GM19324 (cell line): ENCODE results near the gene SPAG16.

Experiments
- ATAC-seq: cut with Tn5 transposase; IDR thresholded peaks from one replicate; pipeline ENCODE4 v1.9.1; 2021; ENCODE audit warnings: mild to moderate bottlenecking, moderate library complexity; ENCODE audit not compliant: unreplicated experiment, low FRiP score

The SPAG16 gene

GRCh38 chr2:214315324-214315723 is 1031.1 kb downstream of the SPAG16 start:
- no peak for ATAC-seq

GRCh38 chr2:214320211-214320610 is 1035.9 kb downstream of the SPAG16 start:
- ATAC-seq = no peak

- ATAC-seq = no peak
These were observed 1038.4 kb downstream of the SPAG16 start for GRCh38 chr2:214322662-214323061.

- no peak for ATAC-seq
These were observed 1041.1 kb downstream of the SPAG16 start for GRCh38 chr2:214325404-214325803.

GRCh38 chr2:214328941-214329340 is 1044.7 kb downstream of the SPAG16 start:
- ATAC-seq = no peak

- no peak for ATAC-seq
These were observed 1057.4 kb downstream of the SPAG16 start for GRCh38 chr2:214341646-214342045.

- ATAC-seq = no peak
These were observed 1074.2 kb downstream of the SPAG16 start for GRCh38 chr2:214358506-214358905.

GRCh38 chr2:214361116-214361515 is 1076.9 kb downstream of the SPAG16 start:
- ATAC-seq = no peak

- no peak for ATAC-seq
These were observed 1081.3 kb downstream of the SPAG16 start for GRCh38 chr2:214365549-214365948.

GRCh38 chr2:214367171-214367570 is 1082.9 kb downstream of the SPAG16 start:
- no peak for ATAC-seq

GRCh38 chr2:214376618-214377285 is 1092.5 kb downstream of the SPAG16 start:
- no peak for ATAC-seq

- ATAC-seq = no peak
These were observed 1093.0 kb downstream of the SPAG16 start for GRCh38 chr2:214377286-214377624.

GRCh38 chr2:214378455-214379103 is 1094.3 kb downstream of the SPAG16 start:
- ATAC-seq = no peak

- ATAC-seq = no peak
These were observed 1095.0 kb downstream of the SPAG16 start for GRCh38 chr2:214379227-214379626.

GRCh38 chr2:214380681-214381080 is 1096.4 kb downstream of the SPAG16 start:
- ATAC-seq = no peak

- ATAC-seq = no peak
These were observed 1098.0 kb downstream of the SPAG16 start for GRCh38 chr2:214382229-214382628.

- ATAC-seq = no peak
These were observed 1102.5 kb downstream of the SPAG16 start for GRCh38 chr2:214386720-214387119.

GRCh38 chr2:214389334-214389733 is 1105.1 kb downstream of the SPAG16 start:
- ATAC-seq = no peak

GRCh38 chr2:214393796-214394195 is 1109.5 kb downstream of the SPAG16 start:
- no peak for ATAC-seq

GRCh38 chr2:214395040-214395439 is 1110.8 kb downstream of the SPAG16 start:
- ATAC-seq = no peak

- ATAC-seq = no peak
These were observed 1117.3 kb downstream of the SPAG16 start for GRCh38 chr2:214401580-214401979.

- no peak for ATAC-seq
These were observed 1126.0 kb downstream of the SPAG16 start for GRCh38 chr2:214410128-214410775.
